ENCODE measurements around the gene AGPAT4. TPM values are rescaled to one million over a fixed set of nuclear protein-coding genes. Genes with fewer than 3 reads are reported as not detected.

AGPAT4 gene
- total RNA-seq, 1 donor from 2014 or later: 7.8 TPM

DNA sequence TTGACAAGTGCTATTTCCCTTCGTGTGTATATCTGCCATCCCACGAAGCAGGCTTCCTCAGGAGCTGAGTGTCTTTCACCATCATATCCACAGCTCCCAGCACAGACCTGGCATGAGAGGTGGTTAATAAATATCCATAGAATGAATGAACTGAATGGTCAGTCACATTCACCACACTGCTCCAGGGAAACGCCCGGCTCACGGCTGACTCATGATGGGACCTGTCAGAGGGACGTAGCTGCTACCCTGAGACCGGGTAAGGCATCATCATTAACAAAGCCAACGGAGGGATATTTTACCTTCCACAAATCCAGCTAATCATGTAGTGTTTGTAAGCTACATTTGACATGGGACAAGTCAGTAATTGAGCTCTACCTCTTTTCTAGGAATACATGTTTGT is 12.5 kb downstream of the AGPAT4 start:
- peaks cover 15% of the 10 kb centered on the region for H3K36me3 Mint-ChIP-seq (ENCODE audit: low read depth)
- no peak overlapping the region for H3K4me3 Mint-ChIP-seq
- H3K4me1 Mint-ChIP-seq (ENCODE audit: low read depth): peaks cover 9% of the 10 kb centered on the region
- H3K9me3 Mint-ChIP-seq: no peaks in the 10 kb centered on the region
- H3K27ac Mint-ChIP-seq: no peak overlapping the region
- no peak for DNase-seq (ENCODE audit: low spot score)
- intact Hi-C loops (cut with micrococcal nuclease): no loop called here
- no peaks in the 10 kb centered on the region for H3K27me3 Mint-ChIP-seq (ENCODE audit: insufficient read depth)

GRCh38 chr6:161259302-161259701 is 14.6 kb downstream of the AGPAT4 start:
- intact Hi-C loops (cut with micrococcal nuclease): no loop called here
- Mint-ChIP-seq H3K27ac (no peak overlapping the region), H3K4me1 (ENCODE audit: low read depth) (no peaks in the 10 kb centered on the region), H3K27me3 (ENCODE audit: insufficient read depth) (no peaks in the 10 kb centered on the region), H3K4me3 (no peak overlapping the region), H3K9me3 (no peaks in the 10 kb centered on the region), H3K36me3 (ENCODE audit: low read depth) (peaks cover 14% of the 10 kb centered on the region)
- no peak for DNase-seq (ENCODE audit: low spot score)

- Mint-ChIP-seq H3K4me3 (no peak overlapping the region), H3K27me3 (ENCODE audit: insufficient read depth) (no peaks in the 10 kb centered on the region), H3K27ac (no peak overlapping the region), H3K36me3 (ENCODE audit: low read depth) (peaks cover 14% of the 10 kb centered on the region), H3K4me1 (ENCODE audit: low read depth) (no peaks in the 10 kb centered on the region), H3K9me3 (no peaks in the 10 kb centered on the region)
- intact Hi-C loops (cut with micrococcal nuclease): no loop called here
- no peak for DNase-seq (ENCODE audit: low spot score)
These were observed 15.9 kb downstream of the AGPAT4 start for GRCh38 chr6:161257793-161258457.

GRCh38 chr6:161256407-161256806 is 17.5 kb downstream of the AGPAT4 start:
- Mint-ChIP-seq H3K4me1 (ENCODE audit: low read depth) (no peaks in the 10 kb centered on the region), H3K36me3 (ENCODE audit: low read depth) (peaks cover 11% of the 10 kb centered on the region), H3K9me3 (no peaks in the 10 kb centered on the region), H3K4me3 (no peak overlapping the region), H3K27me3 (ENCODE audit: insufficient read depth) (no peaks in the 10 kb centered on the region), H3K27ac (no peak overlapping the region)
- intact Hi-C loops (cut with micrococcal nuclease): no loop called here
- no peak for DNase-seq (ENCODE audit: low spot score)

GRCh38 chr6:161255518-161255917 is 18.3 kb downstream of the AGPAT4 start:
- Mint-ChIP-seq H3K27ac (no peak overlapping the region), H3K27me3 (ENCODE audit: insufficient read depth) (no peaks in the 10 kb centered on the region), H3K36me3 (ENCODE audit: low read depth) (peaks cover 5% of the 10 kb centered on the region), H3K9me3 (no peaks in the 10 kb centered on the region), H3K4me1 (ENCODE audit: low read depth) (no peaks in the 10 kb centered on the region), H3K4me3 (no peak overlapping the region)
- intact Hi-C loops (cut with micrococcal nuclease): loop anchor here (2.0 kb wide), 1 partner anchor 15 kb away; no protein-coding TSS in a partner anchor
- no peak for DNase-seq (ENCODE audit: low spot score)

GRCh38 chr6:161254464-161255253 is 19.2 kb downstream of the AGPAT4 start:
- Mint-ChIP-seq H3K36me3 (ENCODE audit: low read depth) (peaks cover 5% of the 10 kb centered on the region), H3K4me3 (no peak overlapping the region), H3K27me3 (ENCODE audit: insufficient read depth) (no peaks in the 10 kb centered on the region), H3K27ac (no peak overlapping the region), H3K4me1 (ENCODE audit: low read depth) (no peaks in the 10 kb centered on the region), H3K9me3 (no peaks in the 10 kb centered on the region)
- DNase-seq (ENCODE audit: low spot score): no peak
- intact Hi-C loops (cut with micrococcal nuclease): loop anchor here (2.0 kb wide), 1 partner anchor 16 kb away; no protein-coding TSS in a partner anchor

DNA sequence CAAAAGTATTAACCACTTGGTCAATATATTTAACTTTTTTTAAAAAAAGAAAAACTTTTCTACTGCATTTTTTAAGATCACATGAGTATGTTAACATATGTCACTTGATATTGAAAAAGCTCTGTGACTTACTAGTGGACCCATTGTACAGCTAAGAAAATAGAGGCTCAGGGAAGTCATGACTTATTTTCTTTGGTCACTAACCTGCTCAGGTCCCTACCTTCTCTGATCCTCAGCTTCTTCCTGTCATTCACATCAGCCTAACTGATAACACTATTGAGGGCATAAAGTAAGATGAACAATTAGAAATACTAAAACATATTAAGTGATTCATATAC is 19.8 kb downstream of the AGPAT4 start:
- Mint-ChIP-seq H3K27me3 (ENCODE audit: insufficient read depth) (peaks cover under 1% of the 10 kb centered on the region), H3K27ac (no peak overlapping the region), H3K9me3 (no peaks in the 10 kb centered on the region), H3K4me3 (no peak overlapping the region), H3K36me3 (ENCODE audit: low read depth) (peaks cover 5% of the 10 kb centered on the region), H3K4me1 (ENCODE audit: low read depth) (no peaks in the 10 kb centered on the region)
- no peak for DNase-seq (ENCODE audit: low spot score)
- intact Hi-C loops (cut with micrococcal nuclease): loop anchor here (2.0 kb wide), 1 partner anchor 17 kb away; no protein-coding TSS in a partner anchor

DNA sequence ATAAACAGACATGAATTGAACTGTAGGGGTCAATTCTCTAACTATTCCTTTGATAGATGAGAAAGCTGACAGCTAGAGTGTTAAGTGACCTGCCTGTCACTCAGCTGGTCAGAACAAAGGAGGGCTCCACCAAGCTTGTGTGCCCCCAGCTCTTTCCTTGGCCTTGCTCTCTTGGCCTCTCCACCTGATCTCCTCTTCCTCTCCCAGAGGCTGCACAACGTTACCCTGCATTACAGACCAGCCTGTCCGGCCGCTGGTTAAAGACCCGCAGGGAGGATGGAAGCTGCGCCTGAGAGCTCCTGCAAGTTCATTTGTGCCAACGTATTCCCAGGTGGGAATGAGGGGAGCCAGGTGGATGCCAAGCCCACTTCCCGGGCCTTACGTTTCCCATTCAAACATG is 22.5 kb downstream of the AGPAT4 start:
- Mint-ChIP-seq H3K4me1 (ENCODE audit: low read depth) (no peaks in the 10 kb centered on the region), H3K4me3 (no peak overlapping the region), H3K36me3 (ENCODE audit: low read depth) (peaks cover 5% of the 10 kb centered on the region), H3K9me3 (no peaks in the 10 kb centered on the region), H3K27me3 (ENCODE audit: insufficient read depth) (peaks cover 2% of the 10 kb centered on the region), H3K27ac (no peak overlapping the region)
- DNase-seq (ENCODE audit: low spot score): no peak
- intact Hi-C loops (cut with micrococcal nuclease): no loop called here

GRCh38 chr6:161249327-161249726 is 24.5 kb downstream of the AGPAT4 start:
- Mint-ChIP-seq H3K4me1 (ENCODE audit: low read depth) (no peaks in the 10 kb centered on the region), H3K36me3 (ENCODE audit: low read depth) (peaks cover 5% of the 10 kb centered on the region), H3K9me3 (no peaks in the 10 kb centered on the region), H3K27ac (no peak overlapping the region), H3K4me3 (no peak overlapping the region), H3K27me3 (ENCODE audit: insufficient read depth) (peaks cover 2% of the 10 kb centered on the region)
- DNase-seq (ENCODE audit: low spot score): no peak
- intact Hi-C loops (cut with micrococcal nuclease): no loop called here

DNA sequence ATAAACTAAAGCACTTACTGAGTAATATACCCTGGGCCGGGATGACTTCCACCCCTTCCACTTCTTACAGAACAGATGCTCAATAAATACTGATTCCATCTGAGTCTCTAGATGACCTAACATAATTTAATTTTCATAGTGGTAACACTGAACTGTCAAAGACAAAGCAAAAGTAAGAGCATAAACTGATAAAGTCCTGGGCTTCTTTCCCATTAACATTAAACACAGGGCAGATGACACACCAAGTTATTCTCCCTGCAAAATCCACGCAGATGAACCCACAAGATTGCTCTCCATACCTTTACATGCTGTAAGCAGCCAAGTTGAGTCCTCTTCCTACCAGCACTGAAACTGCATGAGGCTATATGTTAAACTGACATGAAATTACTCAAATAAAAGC is 27.1 kb downstream of the AGPAT4 start:
- H3K27ac Mint-ChIP-seq: no peak overlapping the region
- DNase-seq (ENCODE audit: low spot score): no peak
- H3K9me3 Mint-ChIP-seq: no peaks in the 10 kb centered on the region
- H3K4me1 Mint-ChIP-seq (ENCODE audit: low read depth): peaks cover 4% of the 10 kb centered on the region
- peaks cover 5% of the 10 kb centered on the region for H3K36me3 Mint-ChIP-seq (ENCODE audit: low read depth)
- H3K27me3 Mint-ChIP-seq (ENCODE audit: insufficient read depth): peaks cover 2% of the 10 kb centered on the region
- H3K4me3 Mint-ChIP-seq: no peak overlapping the region
- intact Hi-C loops (cut with micrococcal nuclease): no loop called here

DNA sequence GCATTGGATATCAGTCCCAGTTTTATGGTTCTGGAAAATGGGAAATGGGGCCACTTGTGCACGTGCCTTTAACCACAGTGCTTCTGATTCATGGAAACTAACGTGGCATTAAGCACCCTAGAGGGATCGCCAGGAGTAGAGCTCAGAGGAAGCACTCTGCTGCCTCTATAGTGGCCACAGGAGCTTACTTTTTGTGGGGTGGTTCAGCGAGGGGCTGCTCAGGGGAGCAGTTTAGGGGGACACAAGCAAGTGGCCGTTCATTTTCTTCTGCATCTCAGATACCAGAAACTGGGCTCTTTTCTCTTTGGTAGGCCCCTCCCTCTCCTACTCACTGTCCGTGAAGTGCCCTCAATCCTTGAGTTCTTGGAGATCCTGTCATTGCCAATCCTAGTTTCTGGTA is 28.5 kb downstream of the AGPAT4 start:
- DNase-seq (ENCODE audit: low spot score): no peak
- Mint-ChIP-seq H3K36me3 (ENCODE audit: low read depth) (peaks cover 5% of the 10 kb centered on the region), H3K27ac (no peak overlapping the region), H3K4me3 (no peak overlapping the region), H3K9me3 (no peaks in the 10 kb centered on the region), H3K27me3 (ENCODE audit: insufficient read depth) (peaks cover 2% of the 10 kb centered on the region), H3K4me1 (ENCODE audit: low read depth) (peaks cover 4% of the 10 kb centered on the region)
- intact Hi-C loops (cut with micrococcal nuclease): no loop called here

DNA sequence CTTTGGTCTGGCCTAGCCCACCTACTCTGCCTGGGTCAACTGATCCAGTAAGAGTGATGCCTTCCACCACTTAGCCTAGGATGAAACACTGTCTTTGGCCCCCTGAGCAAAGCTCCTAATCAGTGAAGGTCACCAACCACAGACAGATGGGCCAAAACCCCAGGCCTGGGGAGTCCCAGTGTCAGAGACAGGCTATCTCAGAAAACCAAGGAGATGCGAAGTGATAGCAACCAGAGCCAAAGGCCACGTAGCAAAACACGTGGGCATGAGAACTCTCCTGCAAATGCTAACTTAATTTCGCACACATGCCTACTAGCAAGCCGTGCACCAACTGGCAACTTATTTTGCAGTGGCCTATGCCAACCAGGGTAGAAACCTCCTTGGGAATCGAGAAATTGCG is 29.1 kb downstream of the AGPAT4 start:
- H3K9me3 Mint-ChIP-seq: no peaks in the 10 kb centered on the region
- H3K27ac Mint-ChIP-seq: no peak overlapping the region
- intact Hi-C loops (cut with micrococcal nuclease): no loop called here
- H3K4me3 Mint-ChIP-seq: no peak overlapping the region
- peaks cover 2% of the 10 kb centered on the region for H3K27me3 Mint-ChIP-seq (ENCODE audit: insufficient read depth)
- DNase-seq (ENCODE audit: low spot score): no peak
- H3K36me3 Mint-ChIP-seq (ENCODE audit: low read depth): peaks cover 8% of the 10 kb centered on the region
- peaks cover 4% of the 10 kb centered on the region for H3K4me1 Mint-ChIP-seq (ENCODE audit: low read depth)

DNA sequence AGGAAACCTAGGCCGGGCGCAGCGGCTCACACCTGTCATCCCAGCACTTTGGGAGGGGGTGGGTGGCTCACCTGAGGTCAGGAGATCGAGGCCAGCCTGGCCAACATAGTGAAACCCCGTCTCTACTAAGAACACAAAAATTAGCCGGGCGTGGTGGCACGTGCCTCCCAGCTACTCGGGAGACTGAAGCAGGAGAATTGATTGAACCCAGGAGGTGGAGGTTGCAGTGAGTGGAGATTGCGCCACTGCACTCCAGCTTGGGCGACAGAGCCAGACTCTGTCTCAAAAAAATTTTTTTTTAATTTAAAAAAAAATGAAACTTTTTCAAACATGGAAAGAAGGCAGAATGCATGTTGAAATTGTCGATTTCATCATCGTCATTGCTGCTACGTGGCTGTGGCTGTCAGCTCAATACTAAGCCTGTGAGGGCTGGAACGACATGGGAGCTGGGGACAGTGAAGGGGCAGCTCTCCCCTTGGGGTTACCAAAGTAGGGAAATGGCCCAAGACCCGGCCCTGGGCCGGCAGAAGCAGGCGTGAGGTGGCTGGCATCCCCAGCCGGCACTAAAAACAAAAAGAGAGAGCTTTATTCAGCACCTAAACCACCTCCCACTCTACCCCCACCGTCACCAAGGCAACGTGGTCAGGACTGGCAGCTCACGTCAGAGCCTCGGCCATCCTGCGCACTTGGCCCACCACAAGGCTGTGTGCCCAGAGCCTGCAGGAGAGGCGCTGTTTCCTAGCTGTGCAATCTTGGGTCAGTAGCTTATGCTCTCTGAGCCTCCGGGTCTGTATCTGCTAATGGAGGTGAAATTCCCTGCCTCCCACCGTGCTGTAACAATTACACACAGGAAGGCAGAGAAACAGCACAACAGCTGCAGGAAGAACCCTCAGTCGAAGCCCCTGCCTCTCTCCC is 30.8 kb downstream of the AGPAT4 start:
- no peaks in the 10 kb centered on the region for H3K27me3 Mint-ChIP-seq (ENCODE audit: insufficient read depth)
- H3K4me3 Mint-ChIP-seq: no peak overlapping the region
- no peak overlapping the region for H3K27ac Mint-ChIP-seq
- intact Hi-C loops (cut with micrococcal nuclease): no loop called here
- peaks cover 15% of the 10 kb centered on the region for H3K4me1 Mint-ChIP-seq (ENCODE audit: low read depth)
- H3K36me3 Mint-ChIP-seq (ENCODE audit: low read depth): peaks cover 16% of the 10 kb centered on the region
- no peak for DNase-seq (ENCODE audit: low spot score)
- H3K9me3 Mint-ChIP-seq: peaks cover 6% of the 10 kb centered on the region
